HG03565 (cell line): Measurements from ENCODE around the gene CDKAL1.

ENCODE experiments used
- ATAC-seq: cut with Tn5 transposase; IDR thresholded peaks from one replicate; pipeline ENCODE4 v1.9.1; 2021; ENCODE audit warnings: mild to moderate bottlenecking, moderate library complexity; ENCODE audit not compliant: unreplicated experiment

Gene CDKAL1

DNA sequence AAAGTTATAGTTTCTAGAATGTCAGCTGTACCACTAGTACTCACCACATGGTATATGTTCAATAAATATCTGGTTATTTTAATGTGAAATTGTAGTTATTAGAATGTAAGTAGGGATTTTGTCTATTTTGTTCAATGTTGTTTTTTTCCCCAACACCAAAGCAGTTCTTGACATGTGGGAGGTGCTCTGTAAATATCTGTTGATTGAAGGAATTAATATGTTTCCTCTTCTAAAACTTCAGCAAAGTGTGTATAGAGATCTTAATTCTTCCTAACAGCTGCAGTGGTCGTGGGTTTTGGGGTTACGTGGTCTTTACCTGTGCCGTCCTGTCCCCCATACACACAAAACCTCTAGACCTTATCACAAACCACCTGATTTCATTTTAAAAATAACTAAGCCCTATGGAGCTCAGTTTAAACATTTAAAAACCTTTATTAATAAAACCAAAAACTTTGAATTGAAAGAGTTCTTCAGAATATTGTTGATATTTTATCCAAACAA lies 587.4 kb downstream of the CDKAL1 start:
- ATAC-seq: no peak

DNA sequence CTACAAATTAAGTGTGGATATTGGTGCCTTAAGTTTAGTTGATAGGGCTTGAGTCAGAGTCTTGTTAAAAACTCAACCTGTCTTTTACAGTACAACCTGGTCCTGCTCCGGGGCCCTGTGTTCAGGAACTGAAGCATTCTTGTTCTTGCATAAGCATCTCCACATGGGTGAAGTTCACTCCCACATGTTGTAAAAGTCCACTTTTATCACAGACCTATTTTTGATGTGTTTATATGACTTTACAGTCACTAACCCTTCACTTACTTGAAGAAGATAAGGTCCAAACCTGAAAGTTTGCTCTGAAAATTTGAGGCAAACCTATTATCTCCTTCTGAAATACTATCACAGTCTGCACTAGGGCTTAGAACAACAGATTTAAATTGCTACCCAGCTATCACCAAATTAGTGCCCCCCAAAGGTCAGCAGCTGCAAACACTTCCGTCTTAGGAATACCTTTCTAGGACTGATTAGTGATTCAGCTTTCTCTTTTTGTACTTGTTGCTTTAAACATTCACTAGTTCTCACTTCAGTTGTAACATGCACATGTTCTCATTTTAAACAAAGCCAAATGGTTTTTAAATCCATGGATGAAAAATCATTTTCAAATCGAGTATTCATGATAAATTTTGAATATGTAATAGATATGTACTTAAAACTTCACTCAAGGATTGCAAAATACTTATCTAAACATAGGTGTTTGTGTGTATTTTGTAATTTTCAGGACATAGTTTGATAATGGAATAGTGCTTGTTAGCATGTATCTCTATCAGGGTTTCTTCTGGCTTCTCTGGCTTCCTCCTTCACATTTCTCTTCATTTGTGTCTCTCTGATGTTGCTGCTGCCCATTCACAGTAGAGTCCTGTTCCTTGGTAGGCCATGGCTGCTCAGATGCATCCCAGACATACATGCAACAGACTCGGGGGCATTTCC lies 589.5 kb downstream of the CDKAL1 start:
- ATAC-seq: no peak

DNA sequence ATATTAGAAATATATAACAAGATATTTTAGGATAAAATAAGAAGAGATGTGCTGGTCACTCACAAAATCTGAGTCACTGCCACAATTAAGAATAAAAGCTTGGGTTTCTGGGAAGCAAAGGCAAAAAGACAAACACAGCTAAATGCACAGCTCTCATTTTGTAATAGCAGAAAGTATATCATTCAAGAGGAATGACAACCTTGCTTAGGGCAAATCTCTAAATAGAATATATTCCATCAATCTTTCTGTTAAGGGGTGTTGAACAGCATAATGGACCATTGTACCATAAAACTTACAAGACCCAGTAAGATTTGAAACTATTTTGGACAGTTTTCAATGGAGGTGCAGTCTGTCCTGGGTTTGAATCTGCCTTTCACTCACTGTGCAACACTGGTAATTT lies 594.3 kb downstream of the CDKAL1 start:
- ATAC-seq: no peak

DNA sequence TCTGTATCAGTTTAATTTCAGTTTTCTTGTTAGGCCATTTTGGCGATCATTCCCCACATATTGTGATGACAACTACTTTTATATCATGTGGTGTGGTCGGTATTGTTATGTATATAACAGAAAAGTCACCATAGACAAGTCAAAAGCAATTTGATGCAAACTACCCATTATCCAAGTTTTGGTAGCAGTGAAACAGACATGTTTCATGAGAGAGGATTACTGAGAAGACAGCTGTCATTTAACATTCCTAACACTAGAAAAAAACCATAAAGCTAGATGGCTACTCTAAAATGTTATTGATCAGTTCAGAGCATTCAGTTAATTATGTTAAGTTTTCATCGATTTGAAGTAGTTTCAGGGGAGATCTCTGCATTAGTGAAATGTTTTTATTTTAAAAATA lies 597.1 kb downstream of the CDKAL1 start:
- ATAC-seq: no peak

DNA sequence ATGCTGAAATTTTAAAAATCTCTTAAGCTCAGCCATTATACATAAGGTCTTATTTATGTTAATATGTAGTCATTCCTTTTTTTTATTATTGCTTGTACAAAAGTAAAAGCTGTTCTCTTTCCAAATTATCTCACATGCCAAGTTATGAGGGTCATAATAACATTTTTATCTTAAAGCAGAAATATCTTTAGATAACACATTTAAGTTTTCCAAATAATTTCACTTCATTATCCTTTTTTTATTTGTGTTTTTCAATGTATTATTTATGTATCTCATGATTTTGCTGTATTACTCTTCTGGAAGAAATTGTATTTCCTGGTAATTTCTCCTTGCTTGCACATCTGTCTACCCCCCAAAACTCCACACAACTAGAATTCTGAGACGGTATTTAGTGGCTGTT lies 598.2 kb downstream of the CDKAL1 start:
- no peak for ATAC-seq

DNA sequence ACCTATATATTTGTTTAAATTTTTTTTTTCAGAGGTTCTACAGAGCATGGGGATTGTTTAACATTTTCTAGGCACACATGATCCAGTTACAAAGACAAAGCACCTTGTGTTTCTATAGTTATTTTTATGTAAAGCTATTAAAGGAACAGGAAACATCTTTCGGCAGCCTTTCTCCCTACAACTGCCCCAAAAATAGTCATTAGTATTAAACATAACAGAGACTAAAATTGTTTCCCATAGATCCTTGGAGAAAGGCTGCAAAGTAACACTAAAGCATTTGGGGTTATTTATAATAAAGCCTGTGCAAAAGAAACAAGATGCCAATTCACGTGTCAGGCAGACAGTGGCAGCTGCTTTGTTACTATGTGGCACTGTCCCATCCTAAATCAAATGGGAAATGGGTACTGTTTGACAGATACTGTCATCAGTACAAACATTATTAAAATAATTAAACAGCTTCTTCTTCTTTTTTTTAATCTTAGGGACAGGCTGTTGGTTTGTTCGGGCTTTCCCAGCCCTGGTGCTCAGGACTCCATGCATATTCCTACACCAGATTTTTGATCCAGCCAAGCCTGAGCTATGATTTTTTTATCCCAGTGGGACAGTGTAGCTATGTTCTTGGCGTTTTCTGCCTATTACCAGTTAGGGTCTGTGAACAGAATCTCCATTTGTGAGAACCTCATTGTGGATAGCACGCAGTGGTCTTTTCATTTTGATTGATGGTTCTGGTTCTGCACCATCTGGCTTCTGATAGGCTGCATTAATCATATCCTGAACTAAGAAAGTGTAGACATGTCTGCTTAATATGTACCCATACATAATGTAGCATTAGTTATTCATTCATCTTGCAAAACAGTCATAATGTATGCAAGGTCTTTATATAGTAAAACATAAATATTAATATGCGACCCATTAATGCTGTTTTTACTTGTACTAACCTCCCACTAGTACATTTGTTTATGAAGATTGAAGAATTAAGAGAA lies 598.9 kb downstream of the CDKAL1 start:
- ATAC-seq: no peak

DNA sequence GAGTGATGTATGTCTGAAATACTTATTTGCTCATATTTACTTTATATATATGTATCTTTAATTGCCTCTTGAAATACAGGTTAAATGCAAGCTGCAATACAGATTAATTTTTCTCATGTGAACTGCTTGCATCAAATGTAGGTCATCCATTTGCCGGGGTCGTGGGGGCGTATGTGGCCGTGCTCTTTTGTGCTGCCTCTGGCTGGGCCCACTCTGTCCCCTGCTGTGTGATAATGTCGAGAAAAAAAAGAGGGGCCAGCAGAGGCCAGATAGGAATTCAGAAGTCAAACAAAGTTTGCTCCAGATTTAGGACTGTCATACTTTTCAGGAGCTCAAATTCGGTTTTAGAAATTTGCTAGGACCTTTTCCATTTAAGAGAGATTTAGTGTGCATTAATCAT lies 599.6 kb downstream of the CDKAL1 start:
- ATAC-seq: no peak

DNA sequence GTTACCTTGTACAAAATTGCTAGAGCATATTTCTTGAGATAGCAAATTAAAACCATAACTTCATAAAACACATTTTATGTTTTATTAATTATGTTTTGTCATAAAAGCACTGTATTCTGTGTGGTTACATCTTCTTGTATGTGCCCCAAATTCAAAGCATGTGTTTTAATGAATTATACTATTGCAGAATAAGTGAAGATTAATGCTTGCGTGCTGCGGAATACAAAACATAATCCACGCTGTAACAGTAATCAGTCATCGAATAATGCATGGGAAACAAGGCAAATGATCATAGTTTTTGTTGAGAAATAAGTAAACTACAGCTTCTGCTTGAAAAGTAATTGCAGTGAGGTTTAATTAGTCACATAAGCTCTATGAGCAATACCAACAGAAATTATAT lies 600.1 kb downstream of the CDKAL1 start:
- ATAC-seq: no peak

DNA sequence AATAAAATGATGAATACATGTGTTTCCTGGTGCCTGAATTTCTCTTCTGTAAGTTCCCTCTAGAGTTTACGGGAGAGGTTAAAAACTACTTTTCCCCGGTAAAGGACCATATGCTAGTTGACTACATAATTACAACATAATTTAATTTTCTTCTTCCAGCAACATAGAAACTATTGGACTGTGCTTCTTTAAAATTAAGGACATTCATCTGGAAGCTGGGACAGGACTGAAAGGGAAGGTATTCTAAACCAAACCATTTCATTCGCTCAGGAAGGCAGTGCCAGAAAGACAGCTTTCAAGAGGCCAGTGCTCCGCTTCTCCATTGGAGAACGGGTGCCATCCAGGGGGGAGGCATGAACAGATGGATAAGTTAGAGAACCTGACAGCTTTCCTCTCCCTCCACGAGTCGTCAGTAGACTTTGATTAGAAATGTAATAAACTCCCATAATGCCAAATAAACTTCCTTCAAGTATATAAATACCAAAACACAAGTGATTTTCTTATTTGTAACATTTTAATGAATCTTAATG lies 601.3 kb downstream of the CDKAL1 start:
- no peak for ATAC-seq

DNA sequence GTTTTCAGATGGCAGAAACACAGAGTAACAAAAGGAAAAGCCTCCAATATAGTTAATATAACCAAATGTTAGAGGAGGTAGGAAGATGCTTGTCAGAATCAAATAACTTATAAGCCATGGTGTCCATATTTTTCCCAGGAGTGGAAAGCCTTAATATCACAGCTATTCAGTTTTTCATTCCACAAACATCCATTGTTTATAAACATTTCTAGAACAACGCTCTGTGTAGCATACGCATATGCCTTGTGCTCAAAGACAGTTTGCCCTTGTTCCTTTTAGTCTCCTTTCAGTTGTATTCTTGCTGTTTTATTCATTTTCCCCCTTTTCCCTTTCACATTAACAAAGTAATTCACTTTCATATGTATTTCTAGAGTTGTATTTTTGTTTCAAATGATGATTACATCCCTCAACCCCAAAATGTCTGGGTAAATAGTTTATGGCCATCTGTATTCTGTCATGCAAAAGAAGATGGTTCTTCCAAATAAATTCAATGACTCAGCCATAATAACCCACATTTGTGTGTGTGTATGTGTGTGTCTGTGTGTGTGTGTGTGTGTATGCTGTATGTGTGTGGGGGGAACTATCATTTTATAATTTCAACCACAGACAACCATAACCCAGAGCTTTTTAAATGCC lies 603.6 kb downstream of the CDKAL1 start:
- ATAC-seq: no peak

DNA sequence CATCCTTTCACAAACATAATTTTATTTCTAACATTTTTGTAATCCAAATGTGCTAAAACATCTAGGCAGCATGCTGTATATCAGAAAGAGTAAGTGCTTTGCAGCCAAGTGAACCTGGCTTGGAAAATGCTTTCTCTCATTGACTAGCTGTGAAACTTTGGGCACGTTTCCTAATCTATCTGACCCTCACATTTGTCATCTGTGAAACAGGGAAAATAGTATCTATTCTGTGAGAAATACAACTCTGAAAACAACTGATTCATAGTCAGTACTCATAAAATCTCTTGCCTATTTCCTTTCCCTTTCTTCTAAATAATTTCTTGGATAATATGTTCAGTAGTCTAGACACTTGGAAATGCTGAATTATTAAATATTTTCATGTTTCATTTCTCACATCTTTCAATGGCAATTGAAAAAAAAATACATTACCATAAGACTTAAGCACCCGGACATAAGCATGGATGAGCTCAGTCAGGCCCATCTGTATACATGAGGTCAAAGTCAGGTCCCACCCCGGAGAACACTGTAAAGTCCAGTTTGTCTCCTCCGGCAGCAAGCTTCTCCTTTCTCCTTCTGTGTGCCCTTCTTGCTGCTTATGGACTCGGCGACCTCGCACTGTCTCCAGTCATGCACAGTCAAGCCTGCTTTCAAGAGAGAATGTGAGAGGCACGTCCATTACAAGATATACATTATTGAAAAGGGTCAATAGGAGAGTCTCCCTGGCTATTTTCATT lies 604.2 kb downstream of the CDKAL1 start:
- no peak for ATAC-seq

DNA sequence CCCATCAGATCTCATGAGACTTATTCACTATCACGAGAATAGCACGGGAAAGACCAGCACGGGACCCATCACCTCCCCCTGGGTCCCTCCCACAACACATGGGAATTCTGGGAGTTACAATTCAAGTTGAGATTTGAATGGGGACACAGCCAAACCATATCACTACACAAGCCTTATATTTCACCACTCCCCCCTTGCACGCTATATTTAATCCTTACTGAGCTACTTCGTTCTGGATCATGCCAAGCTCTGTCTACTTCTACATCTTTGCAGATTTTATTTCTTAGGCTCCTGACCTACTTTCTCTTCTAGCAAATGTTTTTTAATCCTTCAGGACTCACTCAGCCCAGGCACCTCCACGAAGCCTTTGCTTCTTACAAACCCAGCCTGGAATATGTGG lies 606.7 kb downstream of the CDKAL1 start:
- no peak for ATAC-seq

DNA sequence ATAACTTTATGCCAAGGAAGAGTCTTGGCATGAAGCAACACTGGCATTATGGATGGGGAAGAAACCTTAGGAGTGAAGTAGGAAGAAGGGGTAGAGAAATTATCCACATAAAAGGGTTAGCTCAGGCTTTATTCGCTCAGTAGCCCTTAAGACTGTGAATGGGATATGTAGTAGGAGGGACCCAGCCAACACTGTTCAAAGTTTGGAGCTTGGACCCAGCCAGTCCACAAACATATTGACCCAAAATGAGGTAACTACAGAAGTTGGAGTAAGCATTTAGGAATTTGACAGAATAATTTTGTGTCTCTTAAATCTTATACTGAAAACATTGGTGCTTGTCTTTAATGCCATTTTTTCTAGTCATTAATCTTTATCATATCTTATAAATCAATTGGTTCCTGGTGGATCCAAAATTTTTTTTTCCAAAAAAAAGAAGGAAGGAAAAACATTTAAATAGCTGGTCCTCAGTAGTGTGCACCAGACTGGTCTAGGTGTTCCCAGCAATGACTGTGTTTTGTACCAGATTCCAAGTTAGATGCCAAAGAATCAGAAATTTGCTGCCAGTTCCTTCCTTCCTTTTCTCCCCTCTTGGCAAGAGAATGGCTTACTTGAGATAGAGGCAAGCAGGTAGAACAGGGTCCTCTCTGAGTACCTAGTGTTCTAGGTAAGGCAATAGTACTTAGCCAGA lies 607.5 kb downstream of the CDKAL1 start:
- no peak for ATAC-seq

DNA sequence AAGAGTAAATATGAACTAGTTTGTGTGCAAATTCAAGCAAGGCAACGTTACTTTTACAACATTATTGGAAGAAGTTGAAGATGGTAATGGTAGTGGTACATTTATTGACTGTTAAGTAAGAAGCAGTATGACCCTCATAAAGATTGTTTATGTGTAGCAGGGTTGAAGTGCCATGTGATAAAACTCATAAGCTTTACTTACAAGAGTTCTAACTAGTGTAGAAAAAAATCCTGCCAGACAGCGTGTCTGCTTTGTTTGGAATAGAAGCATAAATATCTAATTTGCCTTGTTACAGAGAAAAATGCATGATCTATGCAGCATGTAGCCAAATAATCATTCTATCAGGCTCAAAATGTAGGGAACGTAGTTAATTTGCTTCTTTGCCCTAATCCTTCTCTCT lies 608.5 kb downstream of the CDKAL1 start:
- ATAC-seq: no peak

DNA sequence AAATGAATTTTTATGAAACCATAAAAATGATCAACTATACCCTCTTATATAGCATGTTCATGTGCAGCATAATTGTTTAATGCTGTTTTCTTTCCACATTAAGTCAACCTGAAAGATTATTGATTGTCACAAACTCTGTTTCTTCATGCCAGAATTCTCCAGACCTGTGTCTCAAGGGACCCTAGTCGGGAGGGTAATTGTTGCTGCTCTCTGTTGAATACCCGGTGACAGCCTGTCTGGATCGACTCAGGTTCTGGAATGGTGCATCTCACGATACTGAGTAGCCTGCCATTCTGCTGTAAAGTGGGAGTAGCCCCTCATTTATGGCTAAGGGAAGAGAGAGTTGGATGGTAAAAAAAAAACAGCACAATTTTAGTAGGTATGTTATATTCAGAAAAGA lies 609.4 kb downstream of the CDKAL1 start:
- no peak for ATAC-seq

DNA sequence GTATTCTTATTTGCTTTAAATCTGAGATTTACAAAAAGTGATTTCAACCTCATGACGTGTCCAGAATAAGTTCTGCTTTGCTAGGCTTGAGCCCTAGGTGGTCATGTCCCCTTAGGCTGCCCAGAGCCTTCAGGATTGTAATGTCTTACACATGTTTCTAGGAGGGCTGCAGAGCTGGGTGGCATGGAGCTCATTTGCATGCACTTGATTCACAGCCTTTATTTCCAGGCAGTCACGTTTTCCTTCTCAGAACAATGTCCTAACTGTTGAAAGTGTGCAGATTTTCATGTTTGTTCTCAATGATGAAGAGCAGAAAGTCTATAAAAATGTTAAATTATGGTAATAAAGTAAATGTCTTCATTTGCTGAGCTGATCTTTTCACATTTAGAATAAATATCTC lies 610.7 kb downstream of the CDKAL1 start:
- ATAC-seq: no peak

DNA sequence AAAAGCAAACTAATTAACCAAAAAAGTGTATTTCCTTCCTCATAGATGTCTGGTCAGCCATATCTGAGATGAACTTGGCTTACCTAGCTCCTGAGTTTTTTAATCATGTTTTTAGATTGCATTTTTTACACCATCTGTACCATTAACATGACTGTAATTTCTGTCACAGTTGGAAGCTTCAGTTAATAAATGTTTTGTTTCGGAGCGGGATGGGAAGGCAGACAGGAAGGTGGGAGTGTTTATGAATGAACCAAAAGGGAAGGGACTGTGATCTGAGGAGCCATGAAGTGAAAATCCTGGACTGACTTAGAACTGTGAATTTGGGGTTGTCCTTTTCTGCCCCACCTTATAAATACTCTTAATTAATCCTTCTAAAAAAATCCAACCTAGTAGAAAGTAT lies 613.7 kb downstream of the CDKAL1 start:
- ATAC-seq: no peak

DNA sequence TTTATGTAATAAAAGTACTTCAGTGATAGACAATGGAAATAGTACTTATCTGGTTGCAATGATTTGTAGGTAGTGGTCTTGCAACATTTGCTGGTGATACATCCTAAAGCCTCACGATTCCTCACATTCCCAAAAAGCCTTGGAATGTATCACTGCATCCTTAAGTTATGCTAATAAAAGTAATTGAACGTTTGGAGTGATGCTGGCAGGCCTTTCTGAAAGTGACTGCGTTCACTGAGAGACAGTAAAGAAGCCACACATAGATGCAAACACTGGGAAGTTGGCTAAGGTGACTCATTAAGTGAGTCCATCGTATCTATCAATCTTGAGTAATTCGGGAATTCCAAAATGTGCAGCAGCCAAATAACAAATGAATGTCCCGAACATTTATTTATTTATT lies 615.2 kb downstream of the CDKAL1 start:
- no peak for ATAC-seq

DNA sequence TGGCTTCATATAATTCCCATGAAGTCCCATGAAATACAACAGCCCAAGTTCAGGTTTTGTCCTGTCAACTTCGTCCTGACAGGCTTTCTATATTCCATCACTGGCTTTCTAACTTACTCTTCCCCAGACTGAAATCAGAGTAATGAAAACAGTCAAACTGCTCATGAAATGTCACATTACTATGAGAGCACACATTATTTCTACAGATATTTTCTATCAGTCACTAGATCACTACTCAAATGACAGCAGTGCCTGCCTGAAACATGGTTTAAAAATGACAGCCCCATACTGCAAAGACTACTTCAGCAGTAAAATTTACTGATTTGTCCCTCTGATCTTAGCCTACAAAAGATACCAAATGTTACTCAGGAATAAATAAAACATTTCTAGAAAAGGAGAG lies 616.4 kb downstream of the CDKAL1 start:
- ATAC-seq: no peak

DNA sequence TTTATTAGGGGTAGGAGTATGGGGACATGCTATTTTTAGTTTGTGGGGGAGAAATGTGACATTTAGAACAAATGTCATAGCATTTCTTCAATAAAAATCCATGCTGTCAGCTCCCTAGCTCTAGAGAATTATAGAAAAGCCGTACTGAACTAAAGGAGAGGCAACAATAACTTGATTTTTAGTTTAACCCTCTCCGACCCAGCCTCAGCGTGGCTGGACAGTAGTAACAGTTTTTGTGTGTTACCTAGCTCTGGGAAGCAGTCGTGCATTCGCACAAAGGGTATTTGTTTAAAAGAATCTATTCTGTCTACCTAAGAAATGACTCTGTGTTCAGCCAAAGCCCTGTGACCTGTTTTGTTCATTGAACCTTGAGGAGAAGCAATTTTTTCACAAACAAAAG lies 616.9 kb downstream of the CDKAL1 start:
- no peak for ATAC-seq
